GM12878 (cell line): ENCODE results near the gene TMEM37. TPM values are rescaled to one million over a fixed set of nuclear protein-coding genes. Genes with fewer than 3 reads are reported as not detected.

Experiments
- ATAC-seq: fragments of 200-7000 bp; cut with Tn5 transposase; 3 replicates; pipeline ENCODE4 v1.9.1; 2020; ENCODE audit warnings: mild to moderate bottlenecking, moderate library complexity
- BruUV-seq: library from RNA; stranded (reverse); fragments of 400-500 nt; replicated peaks from 2 replicates; lab custom pipeline; 2021; lab: Mats Ljungman, UMichigan
- CTCF ChIA-PET: fragments of 300-600 bp; sonication (Branson Sonifier 250); formaldehyde crosslinking; extraction: SDS; loops from one replicate; lab custom pipeline; 2021; ENCODE audit warnings: inconsistent platforms; lab: Yijun Ruan, JAX
- POLR2A ChIA-PET: fragments of 350-600 bp; formaldehyde crosslinking; extraction: SDS; loops from one replicate; lab custom pipeline; 2021; ENCODE audit warnings: inconsistent platforms; lab: Charles Lee
- RAD21 ChIA-PET: fragments of 300-600 bp; sonication (Branson Sonifier 250); formaldehyde crosslinking; loops from one replicate; lab custom pipeline; 2023; ENCODE audit warnings: antibody characterized with exemption; ENCODE audit not compliant: unreplicated experiment; lab: Charles Lee
- SMC1A ChIA-PET: fragments of 300-600 bp; sonication (Branson Sonifier 250); formaldehyde crosslinking; loops from one replicate; lab custom pipeline; 2023; ENCODE audit not compliant: unreplicated experiment, uncharacterized antibody; lab: Charles Lee
- DNase-seq: peaks from one replicate; pipeline ENCODE4 v3.0.0-alpha.2; 2011; ENCODE audit warnings: low read depth, low spot score
- FAIRE-seq: peaks from 3 replicates; lab custom pipeline; 2011; peaks lifted over from hg19 to GRCh38; lab: Jason Lieb, UNC
- H2AFZ ChIP-seq: 2 replicates; pipeline ENCODE4 v1.6.0; 2011; ENCODE audit warnings: low read depth, low read length, control low read depth; ENCODE audit not compliant: control insufficient read depth
- H3K27ac ChIP-seq: 2 replicates; pipeline ENCODE4 v1.5.1; 2011; ENCODE audit warnings: control low read depth; ENCODE audit not compliant: control insufficient read depth, insufficient read depth
- H3K27me3 ChIP-seq, 2 experiments: replicated peaks in 1 of 2; 2 replicates each; pipeline versions ENCODE4 v1.6.0 to v1.6.1; 2011; ENCODE audit warnings: low read length in 1 of 2; ENCODE audit not compliant: control insufficient read depth in 2 of 2, insufficient read depth in 2 of 2
- H3K36me3 ChIP-seq, 2 experiments: 2 replicates each; pipeline ENCODE4 v1.5.1; 2011; ENCODE audit warnings: low read length in 1 of 2; ENCODE audit not compliant: control insufficient read depth in 2 of 2, insufficient read depth in 2 of 2
- H3K4me1 ChIP-seq: 2 replicates; pipeline ENCODE4 v1.6.1; 2011; ENCODE audit warnings: mild to moderate bottlenecking, low read length, moderate library complexity, mixed read lengths; ENCODE audit not compliant: control insufficient read depth, insufficient read depth
- H3K4me2 ChIP-seq: 2 replicates; pipeline ENCODE4 v1.6.0; 2011; ENCODE audit warnings: control low read depth; ENCODE audit not compliant: control insufficient read depth, insufficient read depth
- H3K4me3 ChIP-seq: fragments of 200-600 bp; sonication (generic); 2 replicates; pipeline ENCODE4 v1.5.1; 2016
- H3K79me2 ChIP-seq: 2 replicates; pipeline ENCODE4 v1.6.0; 2011; ENCODE audit warnings: low read length; ENCODE audit not compliant: control insufficient read depth, insufficient read depth
- H3K9ac ChIP-seq: 2 replicates; pipeline ENCODE4 v1.8.0; 2011; ENCODE audit warnings: low read length, control low read depth, mixed read lengths; ENCODE audit not compliant: control insufficient read depth, insufficient read depth
- H3K9me3 ChIP-seq: replicated peaks from 3 replicates; pipeline ENCODE4 v1.5.1; 2011; ENCODE audit warnings: mild to moderate bottlenecking, low read length; ENCODE audit not compliant: control insufficient read depth, insufficient read depth
- H4K20me1 ChIP-seq: 2 replicates; pipeline ENCODE4 v1.6.0; 2011; ENCODE audit not compliant: control insufficient read depth, insufficient read depth
- EP300 ChIP-seq, 2 experiments: fragments of 150-350 bp in 1 of 2; IDR thresholded peaks; 2 replicates each; pipeline ENCODE4 v1.6.1; 2011 to 2012; ENCODE audit warnings: low read depth in 2 of 2, low read length in 2 of 2, borderline replicate concordance in 1 of 2, improper control_type of control experiment in 1 of 2, inconsistent platforms in 1 of 2; ENCODE audit not compliant: control insufficient read depth in 1 of 2
- PRDM15 ChIP-seq: fragments of 450-650 bp; formaldehyde crosslinking; IDR thresholded peaks from 2 replicates; pipeline ENCODE4 v1.4.0; 2020; ENCODE audit warnings: mild to moderate bottlenecking, moderate library complexity
- RBBP5 ChIP-seq: fragments of 200-600 bp; sonication (generic); conservative IDR thresholded peaks from 2 replicates; pipeline ENCODE4 v1.6.1; 2016
- RELB ChIP-seq: fragments of 450-650 bp; IDR thresholded peaks from 2 replicates; pipeline ENCODE4 v1.6.1; 2017; ENCODE audit warnings: low read depth, mild to moderate bottlenecking, moderate library complexity
- SMAD1 ChIP-seq: fragments of 450-650 bp; IDR thresholded peaks from 2 replicates; pipeline ENCODE4 v1.6.1; 2018; ENCODE audit warnings: mild to moderate bottlenecking, low read depth; ENCODE audit not compliant: partially characterized antibody
- SMC3 ChIP-seq: IDR thresholded peaks from 2 replicates; pipeline ENCODE4 v1.6.1; 2011; ENCODE audit warnings: low read length, improper control_type of control experiment, borderline replicate concordance
- SPI1 ChIP-seq: IDR thresholded peaks from 2 replicates; pipeline ENCODE4 v1.6.1; 2011; ENCODE audit warnings: low read depth, mild to moderate bottlenecking, low read length, moderate library complexity, borderline replicate concordance; ENCODE audit not compliant: insufficient read depth
- SREBF2 ChIP-seq: IDR thresholded peaks from 2 replicates; pipeline ENCODE4 v1.6.1; 2012; ENCODE audit warnings: mild to moderate bottlenecking, low read length
- SUZ12 ChIP-seq: fragments of 200-600 bp; sonication (generic); IDR thresholded peaks from one replicate; pipeline ENCODE4 v1.6.1; 2018; ENCODE audit warnings: antibody characterized with exemption, mild to moderate bottlenecking; ENCODE audit not compliant: unreplicated experiment
- TCF3 ChIP-seq: IDR thresholded peaks from 2 replicates; pipeline ENCODE4 v1.6.1; 2012; ENCODE audit warnings: low read depth, mild to moderate bottlenecking, low read length, borderline replicate concordance; ENCODE audit not compliant: insufficient read depth
- ZNF687 ChIP-seq: fragments of 450-650 bp; IDR thresholded peaks from 2 replicates; pipeline ENCODE4 v1.6.1; 2017; ENCODE audit warnings: mild to moderate bottlenecking, moderate library complexity
- WGBS: methylation state at CpG from one replicate; pipeline ENCODE4 v1.1.6; 2016; ENCODE audit warnings: low lambda C conversion rate; ENCODE audit not compliant: insufficient replicate concordance, insufficient coverage; ENCODE audit errors: missing lambda C conversion rate; 5-methylcytosine and 5-hydroxymethylcytosine counted together
- in situ Hi-C: fragments of 300-500 bp; cut with MboI; formaldehyde crosslinking; loops from 9 replicates; pipeline ENCODE4 v1.14.3; 2018; ENCODE audit warnings: mixed read lengths
- intact Hi-C: fragments of 100-400 bp; cut with micrococcal nuclease; formaldehyde crosslinking; loops from one replicate; pipeline ENCODE4 v1.14.2; 2022; ENCODE audit not compliant: unreplicated experiment
- polyA plus RNA-seq, 11 experiments: library from polyadenylated mRNA; depleted of rRNA in 4 of 11; unstranded in 6 of 11; stranded (reverse) in 5 of 11; fragments of >200 nt; fragmentation: Nextera tagmentation in 4 of 11; fragmentation: Illumina TruSeq in 1 of 11; extraction: Ambion mirVana in 4 of 11; extraction: Trizol in 1 of 11; gene quantifications; 1 replicate in 1 of 11; 2 replicates in 10 of 11; pipeline versions ENCODE4 v1.2.1 to v1.2.3, GENCODE V29; 2011 to 2016; ENCODE audit warnings: inconsistent platforms in 2 of 11, missing spikeins in 2 of 11, low read depth in 1 of 11
- total RNA-seq, 4 experiments: library from RNA; depleted of rRNA in 3 of 4; stranded (reverse); fragments of >200 nt in 3 of 4; fragmentation: Illumina TruSeq in 1 of 4; extraction: Trizol in 1 of 4; gene quantifications; 2 replicates each; pipeline versions ENCODE4 v1.2.1 to v1.2.3, GENCODE V29; 2013 to 2021

Gene TMEM37
- total and polyA plus RNA-seq, 10 of the 15 experiments (the other 5 are each of a cell fraction or from before 2014, with no cell fraction given): 0.07 to 0.67 (median 0.24) TPM; not detected in 3

GRCh38 chr2:119429225-119429981 lies 2.3 kb upstream of the TMEM37 start:
- in situ Hi-C loops (no loop called here), intact Hi-C loops (no loop called here)
- FAIRE-seq (no peak), ATAC-seq (peak; percentile 17), DNase-seq (peak; percentile 35)
- Histone ChIP-seq H3K27ac (no peak overlapping the region), H3K79me2 (no peaks in the 10 kb centered on the region), H3K9ac (no peak overlapping the region), H3K36me3 (no peaks in the 10 kb centered on the region), H3K4me3 (no peak overlapping the region), H2AFZ (no peak overlapping the region), H4K20me1 (no peaks in the 10 kb centered on the region), H3K4me1 (peaks cover 17% of the 10 kb centered on the region; the same call in 1 of the 2 replicates), H3K4me2 (no peak overlapping the region), H3K9me3 (no peaks in the 10 kb centered on the region), H3K27me3 (peaks cover 0 to 5% of the 10 kb centered on the region in 2 experiments; a peak in 2 of 4 replicates)
- WGBS: 49% methylated on average over 10 of the region's 10 CpGs
- ChIA-PET SMC1A (interaction anchor here (0.6 to 3.7 kb wide), 5 partner anchors 9 to 792 kb away, joined by 3 to 23 read pairs (median 4); no protein-coding TSS in a partner anchor), POLR2A (interaction anchor here (1.5 kb wide), 1 partner anchor 78 kb away, joined by 3 read pairs; no protein-coding TSS in a partner anchor), CTCF (interaction anchor here (0.8 to 1.7 kb wide), 6 partner anchors 14 to 677 kb away, joined by 3 to 9 read pairs (median 4); no protein-coding TSS in a partner anchor), RAD21 (no interaction called here)
- BruUV-seq: no TSS peak
- TF ChIP-seq SUZ12 (no peak), EP300 (IDR thresholded peaks at IDR 0.05; ENCODE audit: borderline replicate concordance in 1 of 2, control insufficient read depth in 1 of 2, low read depth in 2 of 2, low read length in 2 of 2) (peak in 1 of 2 experiments; percentile 16; a peak in 1 of 4 replicates), SMAD1 (no peak), ZNF687 (no peak), RELB (no peak), PRDM15 (no peak), SMC3 (0 out of 2 replicates have a peak, but pooled peaks have one; percentile 5), RBBP5 (no peak), TCF3 (no peak), SPI1 (no peak), SREBF2 (no peak)
